GM19452 (cell line): ENCODE data around the gene SCLY.

Source experiments
- ATAC-seq: cut with Tn5 transposase; IDR thresholded peaks from one replicate; pipeline ENCODE4 v1.9.1; 2021; ENCODE audit not compliant: unreplicated experiment

Gene SCLY

GRCh38 chr2:238096311-238097011 lies 35.7 kb downstream of the SCLY start:
- ATAC-seq, result no peak

DNA sequence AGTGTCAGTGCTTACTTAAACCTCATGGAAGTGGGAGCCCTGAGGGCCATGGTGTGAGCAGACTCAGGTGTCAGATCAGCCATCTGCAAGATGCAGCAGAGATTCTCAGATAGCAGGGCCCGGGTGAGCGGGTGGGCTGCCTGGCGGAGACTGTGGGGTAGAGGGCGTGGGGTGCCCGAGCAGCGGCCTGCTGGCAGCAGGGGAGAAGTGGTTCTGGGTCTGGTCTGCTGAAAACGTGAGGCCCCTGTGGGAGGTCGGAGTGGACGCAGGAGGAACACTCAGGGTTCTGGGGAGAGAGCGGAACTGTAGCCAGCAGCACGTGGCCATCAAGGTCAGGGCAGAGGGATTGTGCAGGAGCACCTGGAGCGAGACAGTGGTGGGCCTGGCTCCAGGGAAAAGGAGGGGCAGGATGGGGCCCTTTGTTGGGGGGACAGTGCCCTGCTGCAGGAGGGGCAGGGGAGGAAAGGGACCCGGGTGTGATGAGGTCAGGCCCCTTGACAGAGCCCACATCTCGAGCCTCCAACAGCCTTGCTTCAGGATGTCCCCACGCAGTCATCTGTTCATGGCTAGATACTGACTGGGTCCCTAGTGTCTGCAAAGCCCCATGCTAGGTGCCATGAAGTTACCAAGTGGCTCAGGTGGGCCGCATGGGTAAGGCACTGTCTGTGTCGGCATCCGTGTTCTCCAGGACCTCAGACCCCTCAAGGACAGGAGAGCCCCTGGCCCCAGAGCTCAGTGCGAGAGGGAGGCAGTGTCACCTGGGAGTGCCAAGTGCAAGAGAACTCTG lies 36.6 kb downstream of the SCLY start:
- no peak for ATAC-seq

- peak; percentile 53 for ATAC-seq
Observed at GRCh38 chr2:238097988-238098871, 37.4 kb downstream of the SCLY start.

GRCh38 chr2:238098901-238099713 lies 38.3 kb downstream of the SCLY start:
- ATAC-seq, result no peak

DNA sequence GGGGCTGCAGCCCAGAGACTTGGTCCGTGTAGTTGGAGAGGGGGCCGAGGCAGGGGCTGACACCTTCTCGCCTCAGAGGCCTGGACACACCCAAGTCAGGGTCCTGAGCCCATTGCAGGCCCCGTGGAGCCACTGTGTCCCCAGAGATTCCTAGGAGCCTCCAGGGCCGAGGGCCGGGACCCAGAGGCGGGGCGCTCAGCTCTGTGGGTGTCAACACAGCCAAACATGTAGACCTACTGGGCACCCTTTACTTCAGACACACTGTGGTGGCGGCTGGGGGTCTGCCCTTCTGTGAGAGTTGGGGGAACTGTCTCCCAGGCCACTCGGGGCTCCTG lies 38.9 kb downstream of the SCLY start:
- no peak for ATAC-seq

- no peak for ATAC-seq
Observed at GRCh38 chr2:238100049-238100820, 39.4 kb downstream of the SCLY start, which contains the start of gene ESPNL. Gene ESPNL (plus strand): TSS chr2:238100340. CDS start chr2:238100420, 80 bp downstream.

GRCh38 chr2:238100821-238101771 lies 40.3 kb downstream of the SCLY start:
- no peak for ATAC-seq

DNA sequence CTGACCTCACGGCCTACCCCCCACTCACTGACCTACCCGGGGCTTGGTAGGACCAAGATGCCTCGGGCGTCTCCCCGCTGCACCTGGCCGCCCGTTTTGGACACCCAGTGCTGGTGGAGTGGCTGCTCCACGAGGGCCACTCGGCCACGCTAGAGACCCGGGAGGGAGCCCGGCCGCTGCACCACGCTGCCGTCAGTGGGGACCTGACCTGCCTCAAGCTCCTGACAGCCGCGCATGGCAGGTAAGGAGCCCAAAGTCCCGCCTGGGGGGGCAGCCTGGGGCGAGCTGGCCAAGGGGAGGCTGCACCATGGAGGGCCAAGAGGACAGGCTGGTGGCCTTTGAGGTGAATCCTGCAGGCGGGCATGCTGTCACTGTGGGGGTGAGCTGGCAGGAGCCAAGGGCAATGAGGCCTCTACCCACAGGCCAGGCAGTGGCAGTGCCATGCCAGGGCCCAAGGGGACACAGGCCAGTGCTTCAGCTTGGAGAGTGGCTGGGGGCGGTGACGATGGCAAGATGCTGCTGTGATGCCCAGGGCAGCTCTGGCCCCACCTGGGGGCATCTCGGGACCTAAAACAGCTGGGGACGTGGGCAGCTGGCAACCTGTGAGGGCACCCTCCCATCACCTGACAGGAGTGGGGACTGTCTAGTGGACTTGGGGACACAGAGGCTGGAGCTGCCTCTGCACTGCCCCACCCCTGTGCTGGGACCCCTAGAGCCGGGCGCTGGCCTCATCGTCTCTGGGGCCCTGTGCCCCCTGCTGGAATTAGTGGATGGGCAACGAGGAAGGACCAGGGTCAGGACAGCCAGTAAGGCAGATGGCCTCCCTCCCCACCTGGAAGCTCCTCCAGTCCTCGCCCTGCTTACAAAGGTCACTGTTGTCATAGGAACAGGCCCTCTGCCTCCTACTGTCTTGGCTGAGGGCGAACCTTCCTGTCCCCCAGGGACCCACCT lies 41.4 kb downstream of the SCLY start:
- ATAC-seq, result no peak

GRCh38 chr2:238102865-238103264 lies 42.1 kb downstream of the SCLY start:
- ATAC-seq, result no peak

DNA sequence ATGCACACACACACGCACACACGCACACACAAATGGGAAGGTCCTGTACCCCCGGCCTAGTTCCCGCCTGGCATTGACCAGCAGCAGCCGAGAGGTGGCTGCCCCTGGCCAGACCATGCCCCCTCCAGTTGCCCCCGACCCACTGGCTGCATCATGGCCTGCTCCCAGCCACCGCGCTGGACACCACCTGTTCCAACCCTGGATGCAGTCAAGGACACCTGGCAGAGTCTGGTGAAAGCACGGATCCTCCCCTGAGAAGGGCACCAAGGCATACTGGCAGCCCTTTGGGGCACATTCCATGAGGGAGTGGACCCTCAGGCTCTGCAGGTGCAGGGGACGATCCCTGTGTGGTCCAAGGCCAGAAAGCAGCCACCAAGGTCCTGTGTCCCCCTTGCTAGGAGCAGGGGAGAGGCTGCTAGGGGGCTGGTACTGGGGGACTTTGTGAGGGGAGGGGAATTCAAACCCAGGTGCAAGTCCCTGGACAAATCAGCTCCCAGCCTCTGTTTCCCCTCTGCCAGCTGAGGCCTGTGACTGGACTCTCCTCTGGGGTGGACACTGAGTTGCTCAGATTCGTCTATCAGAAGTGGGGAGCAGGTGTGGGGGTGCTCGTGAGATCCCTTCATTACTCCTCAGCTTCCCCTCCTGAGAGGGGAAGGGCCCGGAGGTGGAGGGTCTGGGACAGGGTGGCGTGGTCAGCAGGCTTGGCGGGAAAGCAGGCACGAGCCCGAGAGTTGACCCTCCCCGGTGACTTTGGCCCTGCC lies 42.8 kb downstream of the SCLY start:
- no peak for ATAC-seq

- ATAC-seq, result no peak
Observed at GRCh38 chr2:238104226-238104690, 43.5 kb downstream of the SCLY start.

DNA sequence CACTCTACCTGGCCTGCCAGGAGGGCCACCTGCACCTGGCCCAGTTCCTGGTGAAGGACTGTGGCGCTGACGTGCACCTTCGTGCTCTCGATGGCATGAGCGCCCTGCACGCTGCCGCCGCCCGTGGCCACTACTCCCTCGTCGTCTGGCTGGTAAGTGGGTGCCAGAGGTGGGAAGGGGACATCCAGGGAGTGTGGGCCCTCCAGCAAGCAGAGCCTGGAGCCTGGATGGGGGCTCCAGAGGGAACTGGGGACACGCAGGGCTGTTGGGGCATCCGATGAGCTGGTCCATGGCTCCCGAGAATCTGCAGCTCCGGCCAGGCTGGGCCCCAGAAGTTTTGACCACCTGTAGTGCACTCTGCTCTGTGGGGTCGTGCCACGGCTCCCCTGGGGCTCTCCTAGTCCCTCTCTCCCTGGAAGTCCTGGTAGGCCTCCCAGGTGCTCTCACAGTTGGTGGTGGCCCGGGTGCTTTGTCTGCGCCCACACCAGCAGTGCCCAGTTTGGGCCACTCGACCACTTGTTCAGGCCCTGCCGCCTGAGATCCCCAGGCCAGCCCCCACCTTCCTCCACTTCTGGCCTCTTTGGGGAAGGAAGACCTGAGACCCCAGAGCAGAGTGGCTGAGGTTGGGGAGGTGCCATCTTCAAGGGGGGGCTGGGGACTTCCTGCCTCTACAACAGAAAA lies 44.0 kb downstream of the SCLY start:
- ATAC-seq, result no peak

- no peak for ATAC-seq
Observed at GRCh38 chr2:238105506-238106338, 44.9 kb downstream of the SCLY start.

DNA sequence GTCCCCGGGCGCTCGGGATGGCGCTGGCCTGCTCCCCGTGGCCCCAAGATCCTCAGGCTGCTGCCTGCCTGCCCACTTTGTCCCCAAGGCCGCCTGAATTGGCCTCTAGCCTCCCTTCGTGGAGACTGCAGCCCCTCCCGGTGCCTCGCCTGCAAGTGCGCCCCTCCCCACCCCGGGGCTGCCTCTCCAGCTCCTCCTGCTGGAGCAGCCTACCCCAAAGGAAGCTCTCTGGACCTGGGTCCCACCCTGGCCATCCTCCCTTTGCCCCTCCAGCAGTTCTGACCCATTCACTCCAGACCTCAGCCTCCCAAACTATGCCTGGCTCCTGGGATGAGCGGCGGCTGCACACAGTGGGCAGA lies 45.5 kb downstream of the SCLY start:
- no peak for ATAC-seq

DNA sequence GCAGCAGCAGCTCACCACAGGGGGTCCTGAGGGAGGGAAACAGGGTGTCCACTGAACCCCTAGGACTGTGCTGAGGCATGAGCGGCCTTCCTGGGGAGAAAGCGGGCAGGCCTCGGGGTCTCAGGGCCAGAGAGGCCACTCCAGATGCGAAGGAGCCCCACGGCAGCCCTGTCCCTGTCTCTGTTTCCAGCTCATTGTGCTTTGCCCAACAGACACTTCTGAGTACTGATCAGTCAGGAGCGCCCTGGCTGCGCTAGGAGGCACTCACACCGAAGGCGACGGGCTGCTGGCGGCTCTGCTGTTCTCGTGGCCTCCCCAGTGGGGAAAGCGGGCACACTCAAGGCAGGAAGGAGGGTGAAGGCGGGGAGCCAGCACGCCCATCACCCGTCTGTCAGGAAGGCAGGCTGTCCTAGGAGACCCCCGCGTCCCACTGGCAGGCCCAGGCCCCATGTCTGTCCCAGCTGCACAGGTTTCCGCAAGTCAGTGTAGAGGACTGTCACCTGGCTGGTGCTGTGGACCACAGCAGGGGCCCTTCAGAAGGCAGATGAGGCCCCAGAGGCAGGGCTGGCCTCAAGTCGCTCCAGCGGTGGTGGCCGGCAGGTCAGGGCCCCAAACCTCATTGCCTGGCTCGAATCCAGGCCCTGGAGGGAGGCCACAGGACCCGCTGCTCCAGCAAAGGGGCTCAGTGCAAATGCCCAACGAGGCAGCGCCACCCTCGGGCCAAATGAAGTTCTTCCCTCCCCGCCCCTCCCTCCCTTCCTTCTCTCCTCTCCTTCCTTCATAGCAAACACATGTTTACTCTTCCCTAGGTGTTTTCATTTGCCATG lies 46.1 kb downstream of the SCLY start:
- no peak for ATAC-seq
